ENCODE data around the gene ATP2A3. TPM values are rescaled to one million over a fixed set of nuclear protein-coding genes. Genes with fewer than 3 reads are reported as not detected.

The ATP2A3 gene
- total and polyA plus RNA-seq, 2 donors (not counting 3 experiments of a cell fraction or from before 2014, with no cell fraction given): 0.37 to 0.55 TPM

DNA sequence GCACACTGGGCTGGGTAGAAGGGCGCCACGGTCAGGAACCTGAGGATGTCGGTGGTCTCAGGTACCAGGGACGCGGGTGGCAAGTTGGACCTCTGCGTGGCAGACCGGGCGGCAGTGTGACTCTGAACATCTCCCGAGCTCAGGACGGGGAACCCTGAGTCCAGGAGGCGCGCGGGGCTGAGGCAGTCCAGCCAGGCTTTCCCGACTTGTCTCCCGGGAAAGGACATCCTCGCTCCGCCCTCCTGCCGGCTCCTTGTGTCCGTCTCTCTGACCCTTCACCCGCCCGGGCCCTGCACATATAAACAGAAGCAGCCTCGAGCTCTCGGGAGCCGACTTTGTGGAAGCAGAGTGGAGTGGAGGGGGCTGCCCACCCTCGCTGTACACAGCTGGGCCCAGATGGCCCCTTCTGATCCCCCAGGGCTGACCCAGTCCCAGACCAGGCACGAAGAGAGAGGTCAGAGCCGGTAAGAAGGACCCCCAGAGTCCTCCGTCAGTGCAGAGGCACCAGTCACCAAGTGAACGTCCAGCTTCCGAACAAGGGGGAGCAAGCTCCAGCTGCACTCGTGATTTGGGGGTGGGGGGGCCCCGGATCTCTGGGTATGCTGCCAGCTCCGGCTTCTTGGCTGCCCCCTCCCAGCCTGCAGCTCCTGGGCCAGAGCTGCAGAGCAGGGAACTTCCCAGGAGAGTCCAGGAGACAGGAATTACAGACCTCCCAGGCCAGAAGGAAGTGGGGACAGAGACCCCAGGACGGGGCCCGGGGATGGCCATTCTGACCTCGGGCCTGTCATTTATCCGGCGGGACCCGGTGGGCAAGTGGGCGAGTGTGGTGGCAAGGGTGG lies 39.5 kb downstream of the ATP2A3 start:
- DNase-seq (ENCODE audit: low read depth, low spot score) (no peak), FAIRE-seq (no peak)
- no peaks in the 10 kb centered on the region for H3K9me1 ChIP-seq (replicated peaks; ENCODE audit: control insufficient read depth, extremely low read depth, insufficient read depth, low read length)
- H3K4me3 ChIP-seq (replicated peaks in 1 of 3; ENCODE audit: insufficient read depth in 1 of 3, low read depth in 1 of 3, low read length in 3 of 3): no peak overlapping the region
- POLR2A ChIA-PET: no interaction called here
- dilution Hi-C loops (cut with MboI; ENCODE audit: extremely low pct_ligation_motif_present, low sequenced_read_pairs) (no loop called here), intact Hi-C loops (cut with micrococcal nuclease) (no loop called here)
- H3K9ac ChIP-seq (replicated peaks; ENCODE audit: extremely low read depth, insufficient read depth, low read length): no peak overlapping the region
- no peaks in the 10 kb centered on the region for H3K9me3 ChIP-seq (replicated peaks; ENCODE audit: control insufficient read depth, insufficient read depth, low read length)
- no peaks in the 10 kb centered on the region for H3K36me3 ChIP-seq (ENCODE audit: control insufficient read depth in 2 of 2, extremely low read depth in 1 of 2, insufficient read depth in 2 of 2, low read length in 2 of 2)
- H3K27me3 ChIP-seq (ENCODE audit: control insufficient read depth in 2 of 2, insufficient read depth in 2 of 2, low read length in 2 of 2): no peaks in the 10 kb centered on the region
- TF ChIP-seq, protein P1, sequence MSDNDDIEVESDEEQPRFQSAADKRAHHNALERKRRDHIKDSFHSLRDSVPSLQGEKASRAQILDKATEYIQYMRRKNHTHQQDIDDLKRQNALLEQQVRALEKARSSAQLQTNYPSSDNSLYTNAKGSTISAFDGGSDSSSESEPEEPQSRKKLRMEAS (IDR thresholded peaks at IDR 0.05; ENCODE audit: insufficient read depth, insufficient read length): no peak
- TF ChIP-seq POLR2A (IDR thresholded peaks at IDR 0.05; ENCODE audit: low read depth, low read length) (no peak), JUN (IDR thresholded peaks at IDR 0.05; ENCODE audit: borderline replicate concordance, insufficient read depth, insufficient read length, low read depth) (no peak), MYC (IDR thresholded peaks at IDR 0.05; ENCODE audit: low read depth, low read length) (no peak), EZH2 (IDR thresholded peaks at IDR 0.05; ENCODE audit: borderline replicate concordance, low read depth, low read length, severe bottlenecking) (no peak), GATA2 (IDR thresholded peaks at IDR 0.05; ENCODE audit: insufficient read depth, insufficient read length, low read depth, low read length) (no peak), FOS (IDR thresholded peaks at IDR 0.05; ENCODE audit: borderline replicate concordance, insufficient read depth, low read length) (no peak), POLR2AphosphoS5 (IDR thresholded peaks at IDR 0.05; ENCODE audit: insufficient read depth, low read depth, low read length) (no peak)
- TF ChIP-seq, protein P2, sequence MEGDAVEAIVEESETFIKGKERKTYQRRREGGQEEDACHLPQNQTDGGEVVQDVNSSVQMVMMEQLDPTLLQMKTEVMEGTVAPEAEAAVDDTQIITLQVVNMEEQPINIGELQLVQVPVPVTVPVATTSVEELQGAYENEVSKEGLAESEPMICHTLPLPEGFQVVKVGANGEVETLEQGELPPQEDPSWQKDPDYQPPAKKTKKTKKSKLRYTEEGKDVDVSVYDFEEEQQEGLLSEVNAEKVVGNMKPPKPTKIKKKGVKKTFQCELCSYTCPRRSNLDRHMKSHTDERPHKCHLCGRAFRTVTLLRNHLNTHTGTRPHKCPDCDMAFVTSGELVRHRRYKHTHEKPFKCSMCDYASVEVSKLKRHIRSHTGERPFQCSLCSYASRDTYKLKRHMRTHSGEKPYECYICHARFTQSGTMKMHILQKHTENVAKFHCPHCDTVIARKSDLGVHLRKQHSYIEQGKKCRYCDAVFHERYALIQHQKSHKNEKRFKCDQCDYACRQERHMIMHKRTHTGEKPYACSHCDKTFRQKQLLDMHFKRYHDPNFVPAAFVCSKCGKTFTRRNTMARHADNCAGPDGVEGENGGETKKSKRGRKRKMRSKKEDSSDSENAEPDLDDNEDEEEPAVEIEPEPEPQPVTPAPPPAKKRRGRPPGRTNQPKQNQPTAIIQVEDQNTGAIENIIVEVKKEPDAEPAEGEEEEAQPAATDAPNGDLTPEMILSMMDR (IDR thresholded peaks at IDR 0.05; ENCODE audit: extremely low read depth in 1 of 2, insufficient read depth in 1 of 2, low read depth in 1 of 2, low read length in 2 of 2): no peak
- H2AFZ ChIP-seq (ENCODE audit: low read depth, low read length): no peak overlapping the region
- CTCF ChIA-PET: interaction anchor here (1.0 to 5.1 kb wide), 3 partner anchors 7 to 11 kb away, joined by 3 to 31 read pairs (median 11); no protein-coding TSS in a partner anchor
- H3K79me2 ChIP-seq (ENCODE audit: control insufficient read depth, insufficient read depth, low read length): no peaks in the 10 kb centered on the region
- no peak overlapping the region for H3K4me2 ChIP-seq (ENCODE audit: insufficient read depth, low read length)
- BruUV-seq (replicated peaks): no TSS peak
- no peaks in the 10 kb centered on the region for H4K20me1 ChIP-seq (replicated peaks; ENCODE audit: control insufficient read depth, extremely low read depth, insufficient read depth, low read length)
- H3K4me1 ChIP-seq (ENCODE audit: control insufficient read depth, extremely low read depth, insufficient read depth, low read length): no peaks in the 10 kb centered on the region
- H3K27ac ChIP-seq (ENCODE audit: insufficient read depth, low read depth, low read length): no peak overlapping the region
